ENCODE results near the gene NDUFAF8.

DNA sequence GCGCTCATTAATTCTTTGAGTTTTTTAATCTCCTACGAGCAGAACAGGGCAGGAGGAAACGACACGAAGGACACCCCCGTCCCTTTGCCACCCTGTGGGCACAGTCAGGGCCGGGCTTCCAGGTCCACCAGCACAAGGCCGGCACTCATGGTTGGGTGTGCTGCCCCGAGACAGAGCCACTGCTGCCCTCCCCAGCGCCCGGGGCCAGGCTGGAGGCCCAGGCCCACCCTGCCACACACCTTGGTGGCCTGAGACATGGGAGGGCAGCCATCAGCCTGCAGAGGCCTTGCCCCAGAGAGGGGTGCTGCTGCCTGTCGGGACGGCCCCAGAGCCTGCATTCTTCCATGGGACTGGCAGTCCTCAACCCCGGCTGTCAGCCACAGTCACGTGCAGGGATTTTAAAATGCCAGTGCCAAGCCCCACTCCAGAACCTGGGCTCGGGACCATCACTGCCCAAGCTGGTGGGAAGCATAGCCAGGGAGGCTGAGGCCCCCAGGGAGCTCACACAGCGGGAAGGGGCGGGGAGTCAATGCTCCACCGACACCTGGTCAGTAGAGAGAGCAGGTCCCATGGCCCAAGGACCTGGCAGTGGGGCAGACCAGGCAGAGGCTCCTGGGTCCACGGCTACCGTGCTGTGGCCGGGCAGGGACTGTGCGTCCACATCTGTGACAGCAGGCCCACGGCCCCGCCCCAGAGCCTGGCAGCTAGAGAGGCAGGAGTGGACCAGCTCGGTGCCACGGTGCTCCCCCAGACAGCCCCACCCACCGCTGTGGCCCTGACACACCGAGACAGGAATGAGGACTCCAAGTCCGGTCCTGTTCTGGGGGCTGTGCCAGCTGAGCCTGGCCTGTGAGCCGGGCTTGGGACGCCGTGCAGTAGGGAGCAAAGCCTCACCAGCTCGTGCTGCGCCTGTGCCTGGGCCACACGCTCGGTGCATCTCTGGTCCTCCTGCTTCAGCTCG lies 43.9 kb upstream of the NDUFAF8 start:
- TF ChIP-seq MZF1 (tag by site-specific recombination; IDR thresholded peaks at IDR 0.05; ENCODE audit: borderline replicate concordance) (no peak), KLF7 (tag by site-specific recombination; IDR thresholded peaks at IDR 0.05; ENCODE audit: borderline replicate concordance) (no peak), YY1 (tag by site-specific recombination; IDR thresholded peaks at IDR 0.05) (no peak)
- TF ChIP-seq, protein P1, sequence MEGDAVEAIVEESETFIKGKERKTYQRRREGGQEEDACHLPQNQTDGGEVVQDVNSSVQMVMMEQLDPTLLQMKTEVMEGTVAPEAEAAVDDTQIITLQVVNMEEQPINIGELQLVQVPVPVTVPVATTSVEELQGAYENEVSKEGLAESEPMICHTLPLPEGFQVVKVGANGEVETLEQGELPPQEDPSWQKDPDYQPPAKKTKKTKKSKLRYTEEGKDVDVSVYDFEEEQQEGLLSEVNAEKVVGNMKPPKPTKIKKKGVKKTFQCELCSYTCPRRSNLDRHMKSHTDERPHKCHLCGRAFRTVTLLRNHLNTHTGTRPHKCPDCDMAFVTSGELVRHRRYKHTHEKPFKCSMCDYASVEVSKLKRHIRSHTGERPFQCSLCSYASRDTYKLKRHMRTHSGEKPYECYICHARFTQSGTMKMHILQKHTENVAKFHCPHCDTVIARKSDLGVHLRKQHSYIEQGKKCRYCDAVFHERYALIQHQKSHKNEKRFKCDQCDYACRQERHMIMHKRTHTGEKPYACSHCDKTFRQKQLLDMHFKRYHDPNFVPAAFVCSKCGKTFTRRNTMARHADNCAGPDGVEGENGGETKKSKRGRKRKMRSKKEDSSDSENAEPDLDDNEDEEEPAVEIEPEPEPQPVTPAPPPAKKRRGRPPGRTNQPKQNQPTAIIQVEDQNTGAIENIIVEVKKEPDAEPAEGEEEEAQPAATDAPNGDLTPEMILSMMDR (tag by site-specific recombination; IDR thresholded peaks at IDR 0.05) = no peak

All from HEK293 (cell line).